ENCODE results near the gene RTN3. TPM values are rescaled to one million over a fixed set of nuclear protein-coding genes. Genes with fewer than 3 reads are reported as not detected.

Gene RTN3
- total RNA-seq, 6 experiments from 2014 or later, result 114 to 144 (median 133) TPM

DNA sequence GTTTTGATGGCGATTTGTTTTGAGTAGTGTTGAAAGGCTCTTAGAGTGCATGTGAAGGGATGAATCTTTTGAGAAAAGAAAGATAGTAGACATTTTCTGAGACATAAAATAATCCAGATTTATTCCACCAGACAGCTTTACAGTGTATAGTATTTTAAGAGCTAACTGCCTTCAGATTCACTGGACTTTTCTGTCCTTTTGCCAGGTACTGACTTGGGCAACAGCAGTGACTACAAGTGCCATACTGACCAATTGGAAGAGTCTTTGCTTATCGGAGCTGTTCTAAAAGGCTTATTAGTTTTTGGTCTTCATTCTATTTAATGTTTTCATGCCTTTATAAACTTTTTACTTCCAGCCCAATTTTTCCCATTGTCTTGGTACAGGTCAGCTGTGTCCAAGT lies 32.5 kb downstream of the RTN3 start:
- Mint-ChIP-seq H3K4me1 (ENCODE audit: low read depth) (peaks cover 43% of the 10 kb centered on the region), H3K27ac (no peak overlapping the region), H3K9me3 (no peaks in the 10 kb centered on the region), H3K27me3 (ENCODE audit: insufficient read depth) (no peaks in the 10 kb centered on the region), H3K36me3 (ENCODE audit: low read depth) (peaks cover 7% of the 10 kb centered on the region; the same call in 1 of the 2 replicates), H3K4me3 (no peak overlapping the region)
- TF ChIP-seq, protein P1, sequence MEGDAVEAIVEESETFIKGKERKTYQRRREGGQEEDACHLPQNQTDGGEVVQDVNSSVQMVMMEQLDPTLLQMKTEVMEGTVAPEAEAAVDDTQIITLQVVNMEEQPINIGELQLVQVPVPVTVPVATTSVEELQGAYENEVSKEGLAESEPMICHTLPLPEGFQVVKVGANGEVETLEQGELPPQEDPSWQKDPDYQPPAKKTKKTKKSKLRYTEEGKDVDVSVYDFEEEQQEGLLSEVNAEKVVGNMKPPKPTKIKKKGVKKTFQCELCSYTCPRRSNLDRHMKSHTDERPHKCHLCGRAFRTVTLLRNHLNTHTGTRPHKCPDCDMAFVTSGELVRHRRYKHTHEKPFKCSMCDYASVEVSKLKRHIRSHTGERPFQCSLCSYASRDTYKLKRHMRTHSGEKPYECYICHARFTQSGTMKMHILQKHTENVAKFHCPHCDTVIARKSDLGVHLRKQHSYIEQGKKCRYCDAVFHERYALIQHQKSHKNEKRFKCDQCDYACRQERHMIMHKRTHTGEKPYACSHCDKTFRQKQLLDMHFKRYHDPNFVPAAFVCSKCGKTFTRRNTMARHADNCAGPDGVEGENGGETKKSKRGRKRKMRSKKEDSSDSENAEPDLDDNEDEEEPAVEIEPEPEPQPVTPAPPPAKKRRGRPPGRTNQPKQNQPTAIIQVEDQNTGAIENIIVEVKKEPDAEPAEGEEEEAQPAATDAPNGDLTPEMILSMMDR (IDR thresholded peaks at IDR 0.05), result no peak
- no peak for DNase-seq

DNA sequence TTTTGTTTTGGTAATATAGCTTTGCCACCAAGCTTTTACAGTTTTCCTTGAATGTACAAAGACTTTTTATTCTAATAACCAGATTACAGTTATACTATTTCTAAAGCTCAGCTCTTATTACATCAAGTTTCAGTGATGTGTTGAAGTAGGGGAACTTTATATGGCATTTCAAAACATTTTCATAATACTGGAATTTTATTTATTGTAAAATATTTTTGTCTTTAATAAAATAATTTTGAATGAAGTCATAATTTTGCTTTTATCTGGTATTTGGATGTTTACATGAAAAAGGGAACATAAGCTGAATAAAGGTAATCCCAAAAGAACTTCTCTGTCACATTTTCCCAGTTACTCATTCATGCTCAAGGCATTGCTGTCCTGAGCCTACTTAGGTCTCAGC lies 34.7 kb downstream of the RTN3 start:
- Mint-ChIP-seq H3K27me3 (ENCODE audit: insufficient read depth) (no peaks in the 10 kb centered on the region), H3K9me3 (no peaks in the 10 kb centered on the region), H3K36me3 (ENCODE audit: low read depth) (no peaks in the 10 kb centered on the region), H3K4me1 (ENCODE audit: low read depth) (peaks cover 30% of the 10 kb centered on the region), H3K27ac (no peak overlapping the region), H3K4me3 (no peak overlapping the region)
- TF ChIP-seq, protein P1 (IDR thresholded peaks at IDR 0.05), result no peak
- DNase-seq, result no peak

DNA sequence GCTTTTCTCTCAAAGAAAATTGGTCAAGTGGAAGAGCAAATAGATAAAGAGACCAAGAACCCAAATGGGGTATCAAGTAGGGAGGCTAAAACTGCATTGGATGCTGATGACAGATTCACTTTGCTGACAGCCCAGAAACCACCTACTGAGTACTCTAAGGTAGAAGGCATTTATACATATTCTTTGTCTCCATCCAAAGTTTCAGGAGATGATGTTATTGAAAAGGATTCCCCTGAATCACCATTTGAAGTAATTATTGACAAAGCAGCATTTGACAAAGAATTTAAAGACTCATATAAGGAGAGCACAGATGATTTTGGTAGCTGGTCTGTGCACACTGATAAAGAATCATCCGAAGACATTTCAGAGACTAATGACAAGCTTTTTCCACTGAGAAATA lies 37.7 kb downstream of the RTN3 start:
- Mint-ChIP-seq H3K4me3 (no peak overlapping the region), H3K27ac (no peak overlapping the region), H3K36me3 (ENCODE audit: low read depth) (no peaks in the 10 kb centered on the region)

GRCh38 chr11:63719987-63720386 lies 38.7 kb downstream of the RTN3 start:
- Mint-ChIP-seq H3K27ac (no peak overlapping the region), H3K9me3 (no peaks in the 10 kb centered on the region), H3K4me1 (ENCODE audit: low read depth) (peaks cover 22% of the 10 kb centered on the region), H3K27me3 (ENCODE audit: insufficient read depth) (no peaks in the 10 kb centered on the region), H3K4me3 (no peak overlapping the region), H3K36me3 (ENCODE audit: low read depth) (no peaks in the 10 kb centered on the region)
- DNase-seq, result no peak
- TF ChIP-seq, protein P1 (IDR thresholded peaks at IDR 0.05), result no peak

More for the DNA sequence above, 37.7 kb downstream of the RTN3 start:
- Mint-ChIP-seq H3K9me3 (no peaks in the 10 kb centered on the region), H3K27me3 (ENCODE audit: insufficient read depth) (no peaks in the 10 kb centered on the region), H3K4me1 (ENCODE audit: low read depth) (peaks cover 29% of the 10 kb centered on the region)
- no peak for DNase-seq
- TF ChIP-seq, protein P1 (IDR thresholded peaks at IDR 0.05), result no peak

DNA sequence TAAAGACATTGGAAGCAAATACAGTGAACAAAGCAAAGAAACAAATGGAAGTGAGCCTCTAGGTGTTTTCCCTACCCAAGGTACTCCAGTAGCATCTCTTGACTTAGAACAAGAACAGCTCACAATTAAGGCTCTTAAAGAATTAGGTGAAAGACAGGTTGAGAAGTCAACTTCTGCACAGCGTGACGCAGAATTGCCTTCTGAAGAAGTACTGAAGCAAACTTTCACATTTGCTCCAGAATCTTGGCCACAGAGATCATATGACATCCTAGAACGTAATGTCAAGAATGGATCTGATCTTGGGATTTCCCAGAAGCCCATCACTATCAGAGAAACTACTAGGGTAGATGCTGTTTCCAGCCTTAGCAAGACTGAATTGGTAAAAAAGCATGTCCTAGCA lies 39.3 kb downstream of the RTN3 start:
- H3K36me3 Mint-ChIP-seq (ENCODE audit: low read depth), result no peaks in the 10 kb centered on the region
- H3K27me3 Mint-ChIP-seq (ENCODE audit: insufficient read depth), result no peaks in the 10 kb centered on the region
- H3K4me3 Mint-ChIP-seq, result no peak overlapping the region
- no peaks in the 10 kb centered on the region for H3K9me3 Mint-ChIP-seq
- no peak overlapping the region for H3K27ac Mint-ChIP-seq
- TF ChIP-seq, protein P1 (IDR thresholded peaks at IDR 0.05), result no peak
- peaks cover 17% of the 10 kb centered on the region for H3K4me1 Mint-ChIP-seq (ENCODE audit: low read depth)
- no peak for DNase-seq

DNA sequence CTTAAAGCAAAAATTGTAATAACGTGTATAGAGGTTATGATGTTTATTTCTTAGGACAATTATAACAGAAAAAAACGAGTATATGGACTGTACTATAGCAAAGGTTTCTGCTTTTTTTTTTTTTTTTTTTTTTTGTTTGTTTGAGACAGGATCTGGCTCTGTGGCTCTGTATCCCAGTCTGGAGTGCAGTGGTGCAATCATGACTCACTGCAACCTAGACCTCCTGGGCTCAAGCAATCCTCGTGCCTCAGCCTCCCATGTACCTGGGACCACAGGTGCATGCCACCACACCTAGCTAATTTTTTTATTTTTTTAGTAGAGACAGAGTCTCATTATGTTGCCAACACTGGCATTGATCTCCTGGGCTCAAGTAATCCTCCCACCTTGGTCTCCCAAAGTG lies 48.0 kb downstream of the RTN3 start:
- Mint-ChIP-seq H3K27ac (no peak overlapping the region), H3K4me1 (ENCODE audit: low read depth) (peaks cover 17% of the 10 kb centered on the region), H3K27me3 (ENCODE audit: insufficient read depth) (no peaks in the 10 kb centered on the region), H3K36me3 (ENCODE audit: low read depth) (0 out of 2 replicates have a peak, but pooled peaks cover 4% of the 10 kb centered on the region), H3K9me3 (no peaks in the 10 kb centered on the region), H3K4me3 (no peak overlapping the region)
- TF ChIP-seq, protein P1 (IDR thresholded peaks at IDR 0.05), result no peak
- DNase-seq, result no peak

Data from HFFc6 (cell line).